ENCODE data around the gene YPEL1.
"Not testable (repeated sequence)": the region's sequence is repeated elsewhere in the genome, so short reads cannot be mapped to it uniquely, and the experiment has no call there.

The YPEL1 gene

DNA sequence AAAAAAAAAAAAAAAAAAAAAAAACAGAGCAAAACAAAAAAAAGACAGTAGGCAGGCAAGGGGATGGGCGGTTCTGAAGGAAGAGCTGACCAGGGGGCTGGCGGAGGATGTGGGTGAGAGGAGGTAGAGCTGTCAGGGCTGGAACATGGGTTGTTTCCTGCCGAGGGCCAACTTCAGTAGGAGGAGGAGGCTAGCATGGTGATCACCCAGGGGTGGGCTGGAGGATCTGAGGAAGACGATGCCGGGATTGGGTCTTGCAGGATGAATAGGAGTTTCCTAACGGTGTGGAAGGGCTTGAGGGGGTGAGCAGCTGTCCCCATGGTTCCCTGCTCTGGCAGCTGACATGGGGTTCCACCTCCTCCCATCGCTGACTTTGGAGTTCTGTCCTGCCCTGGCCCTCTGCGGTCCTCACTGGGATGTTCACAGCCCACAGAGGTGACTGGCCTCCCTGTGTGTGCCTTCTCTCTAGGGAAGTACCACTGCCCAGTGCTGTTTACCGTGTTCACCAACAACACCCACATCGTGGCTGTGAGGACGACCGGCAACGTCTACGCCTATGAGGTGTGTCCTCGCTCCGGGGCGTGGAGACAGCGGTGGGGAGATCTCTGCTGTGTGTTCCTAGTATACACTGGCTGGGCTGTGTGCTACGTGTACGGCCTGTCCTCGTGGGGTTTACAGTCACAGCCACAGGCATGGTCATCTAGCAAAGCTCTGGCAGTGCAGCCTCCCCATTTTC is 54.6 kb downstream of the YPEL1 start:
- H3K36me3 ChIP-seq (ENCODE audit: control insufficient read depth, insufficient read depth, low read length) = peaks cover 18% of the 10 kb centered on the region
- H3K27me3 ChIP-seq (ENCODE audit: control insufficient read depth, insufficient read depth, low read length) = no peaks in the 10 kb centered on the region
- no peak overlapping the region for H3K27ac ChIP-seq (ENCODE audit: low read depth, low read length)
- no peak overlapping the region for H3K4me3 ChIP-seq (ENCODE audit: low read length)
- H3K4me1 ChIP-seq (ENCODE audit: control insufficient read depth, insufficient read depth, low read length) = no peaks in the 10 kb centered on the region
- H3K9ac ChIP-seq (ENCODE audit: low read length) = no peak overlapping the region

DNA sequence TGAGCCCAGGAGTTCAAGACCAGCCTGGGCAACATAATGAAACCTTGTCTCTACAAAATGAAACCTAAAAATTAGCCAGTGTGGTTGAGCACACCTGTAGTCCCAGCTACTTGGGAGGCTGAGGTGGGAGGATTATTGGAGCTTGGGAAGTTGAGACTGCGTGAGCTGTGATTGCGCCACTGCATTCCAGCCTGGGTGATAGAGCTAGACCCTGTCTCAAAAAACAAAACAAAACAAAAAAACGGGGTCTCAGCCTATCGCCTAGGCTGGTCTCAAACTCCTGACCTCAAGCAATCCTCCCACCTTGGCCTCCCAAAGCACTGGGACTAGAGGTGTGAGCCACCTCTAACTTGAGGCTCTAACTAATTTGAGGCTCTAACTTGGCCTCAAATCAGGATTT is 56.2 kb downstream of the YPEL1 start:
- H3K27ac ChIP-seq (ENCODE audit: low read depth, low read length) = no peak overlapping the region
- H3K27me3 ChIP-seq (ENCODE audit: control insufficient read depth, insufficient read depth, low read length) = no peaks in the 10 kb centered on the region
- no peak overlapping the region for H3K9ac ChIP-seq (ENCODE audit: low read length)
- no peak overlapping the region for H3K4me3 ChIP-seq (ENCODE audit: low read length)
- H3K4me1 ChIP-seq (ENCODE audit: control insufficient read depth, insufficient read depth, low read length) = no peaks in the 10 kb centered on the region
- peaks cover 24% of the 10 kb centered on the region for H3K36me3 ChIP-seq (ENCODE audit: control insufficient read depth, insufficient read depth, low read length)

DNA sequence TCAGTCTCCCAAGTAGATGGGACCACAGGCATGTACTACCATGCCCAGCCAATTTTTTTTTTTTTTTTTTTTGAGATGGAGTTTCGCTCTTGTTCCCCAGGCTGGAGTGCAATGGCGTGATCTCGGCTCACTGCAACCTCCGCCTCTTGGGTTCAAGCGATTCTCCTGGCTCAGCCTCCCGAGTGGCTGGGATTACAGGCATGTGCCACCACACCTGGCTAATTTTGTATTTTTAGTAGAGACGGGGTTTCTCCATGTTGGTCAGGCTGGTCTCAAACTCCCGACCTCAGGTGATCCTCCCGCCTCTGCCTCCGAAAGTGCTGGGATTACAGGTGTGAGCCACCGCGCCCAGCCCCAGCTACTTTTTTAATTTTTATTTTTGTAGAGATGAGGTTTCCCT is 56.8 kb downstream of the YPEL1 start:
- peaks cover 24% of the 10 kb centered on the region for H3K36me3 ChIP-seq (ENCODE audit: control insufficient read depth, insufficient read depth, low read length)
- not testable (repeated sequence) for H3K27ac ChIP-seq (ENCODE audit: low read depth, low read length); H3K27me3 ChIP-seq (ENCODE audit: control insufficient read depth, insufficient read depth, low read length); H3K4me1 ChIP-seq (ENCODE audit: control insufficient read depth, insufficient read depth, low read length); H3K9ac ChIP-seq (ENCODE audit: low read length); H3K4me3 ChIP-seq (ENCODE audit: low read length)

DNA sequence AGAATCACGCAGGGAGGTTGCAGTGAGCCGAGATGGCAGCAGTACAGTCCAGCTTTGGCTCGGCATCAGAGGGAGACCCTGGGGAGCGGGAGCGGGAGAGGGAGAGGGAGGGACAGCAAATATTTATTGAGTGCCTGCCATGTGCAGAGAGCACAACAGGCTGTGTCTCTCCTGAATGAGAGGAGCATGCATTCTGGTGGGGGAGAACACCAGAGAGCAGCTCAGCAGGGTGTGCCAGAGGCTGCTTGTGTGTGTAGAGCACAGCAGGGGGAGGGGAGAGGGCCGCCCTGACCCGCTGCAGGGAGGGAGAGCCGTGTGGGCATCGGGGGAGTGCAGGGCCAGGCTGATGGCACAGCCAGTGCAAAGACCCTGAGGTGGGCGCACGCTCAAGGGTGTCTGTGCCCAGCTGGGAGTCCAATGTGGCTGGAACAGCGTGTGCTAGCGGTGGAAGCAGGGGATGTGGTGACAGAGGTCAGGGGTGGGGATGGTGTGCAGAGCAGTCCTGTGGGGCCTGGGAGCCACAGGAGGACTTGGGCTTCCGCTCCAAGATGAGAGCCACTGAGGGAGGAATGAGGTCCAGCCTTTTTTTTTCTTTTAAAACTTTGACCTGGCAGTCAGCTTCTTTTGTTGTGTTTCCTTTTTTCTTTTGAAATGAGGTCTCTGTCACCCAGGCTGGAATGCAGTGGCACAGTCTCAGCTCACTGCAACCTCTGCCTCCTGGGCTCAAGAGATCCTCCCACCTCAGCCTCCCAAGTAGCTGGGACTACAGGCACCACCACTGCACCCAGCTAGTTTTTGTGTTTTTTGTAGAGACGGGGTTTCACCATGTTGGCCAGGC is 57.8 kb downstream of the YPEL1 start:
- Histone ChIP-seq H3K4me3 (ENCODE audit: low read length) (no peak overlapping the region), H3K9ac (ENCODE audit: low read length) (no peak overlapping the region), H3K27ac (ENCODE audit: low read depth, low read length) (no peak overlapping the region), H3K4me1 (ENCODE audit: control insufficient read depth, insufficient read depth, low read length) (no peaks in the 10 kb centered on the region), H3K36me3 (ENCODE audit: control insufficient read depth, insufficient read depth, low read length) (peaks cover 21% of the 10 kb centered on the region), H3K27me3 (ENCODE audit: control insufficient read depth, insufficient read depth, low read length) (no peaks in the 10 kb centered on the region)

DNA sequence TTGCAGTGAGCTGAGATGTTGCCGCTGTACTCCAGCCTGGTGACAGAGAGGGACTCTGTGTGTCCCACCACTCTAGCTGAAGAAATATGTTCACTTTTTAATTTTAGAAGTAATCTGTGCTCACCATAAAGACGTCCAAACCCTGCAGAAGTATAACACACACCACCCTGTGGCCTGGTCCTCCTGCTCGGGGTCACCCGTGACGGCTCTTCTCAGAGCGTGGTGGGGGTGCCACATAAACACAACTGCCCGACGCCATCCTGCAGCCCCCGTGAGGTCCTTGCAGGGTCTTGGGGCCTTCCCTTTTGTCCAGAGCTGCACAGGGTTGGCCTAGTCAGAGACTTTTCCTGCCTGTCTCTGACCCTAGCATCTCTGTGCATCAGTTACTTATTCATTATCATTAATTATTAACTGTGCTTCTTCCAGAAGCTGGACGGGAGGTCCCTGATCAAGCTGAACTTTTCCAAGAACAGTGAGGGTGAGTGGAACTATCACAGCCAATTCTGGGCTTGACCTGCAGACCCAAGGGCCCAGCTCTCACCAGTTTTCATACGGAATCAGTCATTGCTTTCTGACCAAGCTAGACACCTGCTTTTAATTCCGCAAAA is 60.9 kb downstream of the YPEL1 start:
- H3K4me3 ChIP-seq (ENCODE audit: low read length) = no peak overlapping the region
- no peak overlapping the region for H3K9ac ChIP-seq (ENCODE audit: low read length)
- H3K27me3 ChIP-seq (ENCODE audit: control insufficient read depth, insufficient read depth, low read length) = no peaks in the 10 kb centered on the region
- no peaks in the 10 kb centered on the region for H3K4me1 ChIP-seq (ENCODE audit: control insufficient read depth, insufficient read depth, low read length)
- no peak overlapping the region for H3K27ac ChIP-seq (ENCODE audit: low read depth, low read length)
- H3K36me3 ChIP-seq (ENCODE audit: control insufficient read depth, insufficient read depth, low read length) = peaks cover 33% of the 10 kb centered on the region

DNA sequence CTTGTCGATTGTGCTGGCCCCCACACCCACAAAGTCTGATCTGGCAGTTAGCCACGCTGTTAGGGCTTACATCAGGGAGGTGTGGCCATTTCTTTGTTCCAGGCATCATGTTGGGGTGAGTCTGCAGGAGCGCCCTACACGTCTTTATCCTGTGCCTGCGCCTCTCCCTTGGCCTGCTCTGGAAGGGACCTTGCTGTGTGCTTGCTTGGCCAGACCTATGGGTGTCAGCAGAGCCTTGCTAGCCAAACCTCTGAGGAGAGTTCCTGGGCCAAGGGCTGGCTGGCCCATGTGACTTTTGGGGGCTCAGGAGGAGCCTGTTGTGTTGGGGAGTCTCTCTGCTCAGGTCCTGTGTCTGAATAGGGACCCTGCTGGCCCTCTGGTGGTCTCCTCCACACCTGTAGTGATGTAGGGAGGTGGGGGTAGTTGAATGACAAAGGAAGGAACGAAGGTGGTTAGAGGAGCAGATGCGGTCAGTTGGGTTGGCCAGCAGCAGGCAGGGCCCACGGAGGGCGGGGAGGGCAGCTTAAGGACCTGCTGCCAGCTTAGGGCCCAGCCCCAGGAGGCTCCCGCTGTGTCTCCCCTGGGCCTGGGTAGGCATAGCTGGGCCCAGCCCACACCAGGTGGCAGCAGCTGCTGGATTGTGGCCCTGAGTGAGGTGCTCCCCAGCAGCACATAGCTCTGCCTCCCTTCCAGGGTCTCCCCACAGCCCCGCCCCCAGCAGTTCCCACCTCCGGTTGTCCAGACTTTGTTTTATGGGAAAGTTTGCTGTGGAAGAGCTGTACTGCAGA is 61.9 kb downstream of the YPEL1 start:
- Histone ChIP-seq H3K36me3 (ENCODE audit: control insufficient read depth, insufficient read depth, low read length) (peaks cover 34% of the 10 kb centered on the region), H3K27ac (ENCODE audit: low read depth, low read length) (no peak overlapping the region)

DNA sequence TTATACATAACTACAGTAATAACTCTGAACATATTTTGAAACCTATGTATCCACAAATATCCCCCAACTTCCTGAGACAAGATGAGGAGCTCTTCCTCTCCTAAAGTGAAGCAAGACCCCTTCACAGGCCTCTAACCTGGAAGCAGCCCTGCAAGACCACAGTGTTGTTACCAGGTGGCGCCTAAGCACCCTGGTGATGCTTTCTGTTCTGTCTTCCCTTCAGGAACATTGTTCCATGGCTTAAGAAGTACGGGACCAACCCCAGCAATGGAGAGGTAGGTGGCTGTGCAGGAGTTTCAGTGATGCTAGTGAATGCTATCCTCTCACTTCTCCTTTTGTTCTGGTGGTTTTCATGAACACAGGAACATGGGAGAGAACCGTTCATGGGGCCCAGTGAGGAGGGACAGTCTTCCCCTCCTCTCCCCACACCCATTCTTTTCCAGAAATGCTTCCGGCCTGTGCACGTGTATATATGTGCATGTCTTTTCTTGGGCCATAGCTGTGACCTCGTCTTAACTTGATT is 63.4 kb downstream of the YPEL1 start:
- no peaks in the 10 kb centered on the region for H3K4me1 ChIP-seq (ENCODE audit: control insufficient read depth, insufficient read depth, low read length)
- no peak overlapping the region for H3K9ac ChIP-seq (ENCODE audit: low read length)
- no peak overlapping the region for H3K4me3 ChIP-seq (ENCODE audit: low read length)
- H3K27me3 ChIP-seq (ENCODE audit: control insufficient read depth, insufficient read depth, low read length) = no peaks in the 10 kb centered on the region
- H3K36me3 ChIP-seq (ENCODE audit: control insufficient read depth, insufficient read depth, low read length) = peaks cover 34% of the 10 kb centered on the region
- no peak overlapping the region for H3K27ac ChIP-seq (ENCODE audit: low read depth, low read length)

More for the DNA sequence above, 61.9 kb downstream of the YPEL1 start:
- H3K4me1 ChIP-seq (ENCODE audit: control insufficient read depth, insufficient read depth, low read length) = no peaks in the 10 kb centered on the region
- no peaks in the 10 kb centered on the region for H3K27me3 ChIP-seq (ENCODE audit: control insufficient read depth, insufficient read depth, low read length)
- no peak overlapping the region for H3K4me3 ChIP-seq (ENCODE audit: low read length)
- H3K9ac ChIP-seq (ENCODE audit: low read length) = no peak overlapping the region

DNA sequence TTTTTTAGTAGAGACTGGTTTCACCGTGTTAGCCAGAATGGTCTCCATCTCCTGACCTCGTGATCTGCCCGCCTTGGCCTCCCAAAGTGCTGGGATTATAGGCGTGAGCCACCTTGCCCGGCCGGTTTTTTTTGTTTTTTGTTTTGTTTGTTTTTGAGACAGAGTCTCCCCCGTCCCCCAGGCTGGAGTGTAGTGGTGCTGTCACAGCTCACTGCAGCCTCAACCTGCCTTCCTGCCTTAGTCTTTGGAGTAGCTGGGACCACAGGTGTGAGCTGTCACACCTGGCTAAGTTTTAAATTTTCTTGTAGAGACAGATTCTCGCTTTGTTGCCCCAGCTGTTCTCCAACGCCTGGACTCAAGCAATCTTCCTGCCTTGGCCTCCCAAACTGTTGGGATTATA is 66.6 kb downstream of the YPEL1 start:
- Histone ChIP-seq H3K4me3 (ENCODE audit: low read length) (no peak overlapping the region), H3K27me3 (ENCODE audit: control insufficient read depth, insufficient read depth, low read length) (no peaks in the 10 kb centered on the region), H3K9ac (ENCODE audit: low read length) (no peak overlapping the region), H3K36me3 (ENCODE audit: control insufficient read depth, insufficient read depth, low read length) (peaks cover 26% of the 10 kb centered on the region), H3K27ac (ENCODE audit: low read depth, low read length) (no peak overlapping the region), H3K4me1 (ENCODE audit: control insufficient read depth, insufficient read depth, low read length) (no peaks in the 10 kb centered on the region)

DNA sequence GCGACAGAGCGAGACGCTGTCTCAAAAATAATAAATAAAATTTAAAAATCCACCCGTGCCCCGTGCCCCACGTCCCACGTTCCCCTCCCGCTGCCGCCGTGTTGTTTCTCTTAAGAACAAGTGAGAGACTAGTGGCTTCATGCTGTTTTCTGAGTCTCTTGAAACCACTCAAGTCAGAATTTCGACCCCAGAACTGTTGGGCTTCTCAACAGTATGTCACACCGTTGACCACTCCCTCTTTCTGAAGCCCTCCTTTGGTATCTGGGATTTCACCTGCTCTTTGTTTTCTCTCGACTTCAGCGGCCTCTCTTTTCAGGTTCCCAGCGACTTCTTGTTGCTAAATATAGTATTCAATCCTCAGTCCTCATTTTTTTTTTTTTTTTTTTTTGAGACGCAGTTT is 68.8 kb downstream of the YPEL1 start:
- H3K27ac ChIP-seq (ENCODE audit: low read depth, low read length) = no peak overlapping the region
- H3K4me1 ChIP-seq (ENCODE audit: control insufficient read depth, insufficient read depth, low read length) = no peaks in the 10 kb centered on the region
- H3K27me3 ChIP-seq (ENCODE audit: control insufficient read depth, insufficient read depth, low read length) = no peaks in the 10 kb centered on the region
- H3K4me3 ChIP-seq (ENCODE audit: low read length) = peak overlapping the region; percentile 94
- peak overlapping the region; percentile 87 for H3K9ac ChIP-seq (ENCODE audit: low read length)
- H3K36me3 ChIP-seq (ENCODE audit: control insufficient read depth, insufficient read depth, low read length) = peaks cover 13% of the 10 kb centered on the region

DNA sequence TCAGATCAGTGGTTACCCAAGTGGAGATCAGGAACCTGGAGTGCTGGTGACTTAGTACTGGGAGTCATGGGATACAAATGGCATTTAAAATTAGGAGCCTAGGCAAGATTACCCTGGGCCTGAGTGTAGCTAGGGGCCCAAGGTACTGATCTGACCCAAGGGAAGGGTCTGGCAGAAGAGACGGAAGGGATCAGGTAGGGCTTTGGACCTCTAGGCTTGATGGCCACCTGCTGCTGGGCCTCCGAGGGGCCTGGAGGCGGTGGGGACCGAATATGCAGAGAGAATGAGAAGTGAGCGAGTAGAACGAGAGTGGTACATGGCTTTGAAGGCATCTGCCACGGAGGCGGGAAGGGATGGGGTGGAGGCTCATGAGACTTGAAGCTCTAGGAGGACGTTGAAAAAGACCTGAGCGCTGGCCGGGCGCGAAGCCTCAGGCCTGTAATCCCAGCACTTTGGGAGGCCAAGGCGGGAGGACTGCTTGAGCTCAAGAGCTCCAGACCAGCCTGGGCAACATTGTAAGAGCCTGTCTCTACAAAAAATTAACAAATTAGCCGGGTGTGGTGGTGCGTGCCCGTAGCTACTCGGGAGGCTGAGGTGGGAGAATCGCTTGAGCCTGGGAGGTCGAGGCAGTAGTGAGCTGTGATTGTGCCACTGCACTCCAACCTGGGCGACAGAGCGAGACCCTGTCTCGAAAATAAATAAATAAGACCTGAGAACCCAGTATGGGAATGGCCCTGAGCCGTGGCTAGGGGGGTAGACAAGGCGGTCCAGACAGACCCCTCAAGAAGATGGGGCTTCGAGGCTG is 70.3 kb downstream of the YPEL1 start:
- Histone ChIP-seq H3K36me3 (ENCODE audit: control insufficient read depth, insufficient read depth, low read length) (peaks cover 3% of the 10 kb centered on the region), H3K4me1 (ENCODE audit: control insufficient read depth, insufficient read depth, low read length) (no peaks in the 10 kb centered on the region), H3K27me3 (ENCODE audit: control insufficient read depth, insufficient read depth, low read length) (no peaks in the 10 kb centered on the region), H3K9ac (ENCODE audit: low read length) (peak overlapping the region; percentile 14), H3K27ac (ENCODE audit: low read depth, low read length) (peak overlapping the region; percentile 86), H3K4me3 (ENCODE audit: low read length) (peak overlapping the region; percentile 94)

DNA sequence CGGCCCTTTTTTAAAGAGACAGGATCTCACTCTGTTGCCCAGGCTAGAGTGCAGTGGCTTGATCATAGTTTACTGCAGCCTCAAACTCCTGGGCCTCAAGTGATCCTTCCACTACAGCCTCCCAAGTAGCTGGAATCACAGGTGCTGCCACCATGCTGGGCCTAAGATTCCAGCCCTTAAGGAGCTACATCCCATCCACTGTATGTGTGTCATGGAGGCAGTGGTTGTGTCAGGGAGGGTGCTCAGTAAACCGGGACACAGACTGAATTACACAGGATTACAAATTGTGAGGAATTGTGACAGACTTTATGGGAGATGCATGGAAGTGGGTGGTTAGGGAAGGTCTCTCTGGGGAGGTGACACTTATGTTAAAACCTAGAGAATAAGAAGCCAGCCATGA is 71.9 kb downstream of the YPEL1 start:
- Histone ChIP-seq H3K4me1 (ENCODE audit: control insufficient read depth, insufficient read depth, low read length) (no peaks in the 10 kb centered on the region), H3K36me3 (ENCODE audit: control insufficient read depth, insufficient read depth, low read length) (no peaks in the 10 kb centered on the region), H3K27me3 (ENCODE audit: control insufficient read depth, insufficient read depth, low read length) (no peaks in the 10 kb centered on the region), H3K9ac (ENCODE audit: low read length) (no peak overlapping the region), H3K27ac (ENCODE audit: low read depth, low read length) (no peak overlapping the region), H3K4me3 (ENCODE audit: low read length) (no peak overlapping the region)
